Stimulated activated naive CD8-positive, alpha-beta T cell treated with anti-CD3 and anti-CD28 coated beads, Interleukin-15, Interleukin-2, amounts not matched to agents 100 ng/mL and 50 ng/mL, for 24 hours (primary cell): ENCODE data around the gene CDK3.

Experiments
- H3K27ac Mint-ChIP-seq: one replicate; pipeline ENCODE4 v1.8.0; 2021; ENCODE audit warnings: mild to moderate bottlenecking, mixed read lengths
- H3K27me3 Mint-ChIP-seq: one replicate; pipeline ENCODE4 v1.8.0; 2021; ENCODE audit warnings: mixed read lengths
- H3K36me3 Mint-ChIP-seq: one replicate; pipeline ENCODE4 v1.8.0; 2021; ENCODE audit warnings: low read depth, mixed read lengths
- H3K4me1 Mint-ChIP-seq: one replicate; pipeline ENCODE4 v1.8.0; 2021; ENCODE audit warnings: low read depth, mixed read lengths
- H3K4me3 Mint-ChIP-seq: one replicate; pipeline ENCODE4 v1.8.0; 2021; ENCODE audit warnings: mild to moderate bottlenecking, mixed read lengths
- H3K9me3 Mint-ChIP-seq: one replicate; pipeline ENCODE4 v1.8.0; 2021; ENCODE audit warnings: mixed read lengths

Gene CDK3

DNA sequence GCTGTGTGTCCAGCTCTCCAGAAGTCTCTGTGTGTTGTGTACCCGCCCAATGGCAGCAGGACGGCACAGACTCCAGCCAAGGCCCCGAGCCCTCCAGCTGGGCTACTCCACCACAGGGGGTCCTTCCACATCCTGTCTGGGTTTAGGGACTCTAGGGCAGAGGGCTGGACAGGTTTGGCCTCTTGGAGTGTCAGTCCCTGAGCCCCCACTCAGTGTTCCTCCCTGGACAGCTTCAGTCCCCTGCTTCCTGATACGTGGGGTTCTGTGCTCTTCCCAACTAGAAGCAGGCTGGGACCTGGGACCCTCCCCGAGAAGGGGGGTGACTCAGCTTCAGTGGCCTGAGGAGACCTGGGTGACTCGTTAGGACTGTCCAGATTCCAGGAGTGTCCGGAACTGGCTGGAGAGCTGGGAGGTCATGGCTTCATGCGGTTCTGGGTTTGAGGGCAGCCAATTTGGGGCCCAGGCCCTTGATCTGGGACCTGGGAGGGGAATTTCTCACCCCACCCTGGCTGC lies 4.2 kb downstream of the CDK3 start:
- Mint-ChIP-seq H3K27me3 (no peaks in the 10 kb centered on the region), H3K9me3 (no peaks in the 10 kb centered on the region), H3K27ac (no peak overlapping the region), H3K36me3 (no peaks in the 10 kb centered on the region), H3K4me3 (no peak overlapping the region), H3K4me1 (no peaks in the 10 kb centered on the region)

DNA sequence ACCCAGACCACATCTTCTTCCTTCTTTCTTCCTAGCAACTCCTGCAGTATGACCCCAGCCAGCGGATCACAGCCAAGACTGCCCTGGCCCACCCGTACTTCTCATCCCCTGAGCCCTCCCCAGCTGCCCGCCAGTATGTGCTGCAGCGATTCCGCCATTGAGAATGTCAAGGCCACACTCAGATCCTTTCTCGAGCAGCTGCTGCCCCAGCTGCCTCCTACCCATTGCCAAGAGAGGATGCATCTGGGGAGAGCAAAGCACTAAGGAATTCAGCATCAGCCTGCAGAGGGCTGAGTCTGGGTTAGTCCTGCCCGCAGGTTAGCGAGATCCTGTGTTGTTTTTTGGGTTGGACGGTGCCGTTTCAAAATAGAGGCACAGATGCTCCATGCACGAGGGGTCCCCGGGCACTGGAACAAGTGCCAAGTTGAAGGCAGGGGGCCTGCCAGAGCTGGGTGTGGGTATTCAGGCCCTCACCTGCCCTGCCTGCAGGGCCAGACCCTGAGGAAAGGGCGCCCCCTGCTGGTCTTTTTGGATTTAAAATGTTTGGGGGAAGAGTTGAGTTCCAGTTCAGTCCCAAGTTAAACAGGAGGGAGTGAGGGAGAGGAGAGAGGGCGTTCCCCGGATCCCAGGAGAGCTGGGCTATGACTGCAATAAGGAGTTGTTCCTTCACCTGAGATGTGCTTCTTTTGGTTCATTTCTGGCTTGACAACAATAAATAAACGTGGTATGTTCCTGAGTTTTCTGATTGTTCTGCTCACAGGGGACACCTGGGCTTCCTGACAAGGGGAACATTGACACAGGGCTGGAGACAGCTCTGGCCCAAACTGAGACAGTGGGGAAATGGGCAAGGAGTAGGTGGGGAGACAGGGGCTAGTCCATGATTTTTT lies 4.9 kb downstream of the CDK3 start:
- Mint-ChIP-seq H3K9me3 (no peaks in the 10 kb centered on the region), H3K4me1 (no peaks in the 10 kb centered on the region), H3K27ac (no peak overlapping the region), H3K36me3 (no peaks in the 10 kb centered on the region), H3K27me3 (no peaks in the 10 kb centered on the region), H3K4me3 (no peak overlapping the region)

DNA sequence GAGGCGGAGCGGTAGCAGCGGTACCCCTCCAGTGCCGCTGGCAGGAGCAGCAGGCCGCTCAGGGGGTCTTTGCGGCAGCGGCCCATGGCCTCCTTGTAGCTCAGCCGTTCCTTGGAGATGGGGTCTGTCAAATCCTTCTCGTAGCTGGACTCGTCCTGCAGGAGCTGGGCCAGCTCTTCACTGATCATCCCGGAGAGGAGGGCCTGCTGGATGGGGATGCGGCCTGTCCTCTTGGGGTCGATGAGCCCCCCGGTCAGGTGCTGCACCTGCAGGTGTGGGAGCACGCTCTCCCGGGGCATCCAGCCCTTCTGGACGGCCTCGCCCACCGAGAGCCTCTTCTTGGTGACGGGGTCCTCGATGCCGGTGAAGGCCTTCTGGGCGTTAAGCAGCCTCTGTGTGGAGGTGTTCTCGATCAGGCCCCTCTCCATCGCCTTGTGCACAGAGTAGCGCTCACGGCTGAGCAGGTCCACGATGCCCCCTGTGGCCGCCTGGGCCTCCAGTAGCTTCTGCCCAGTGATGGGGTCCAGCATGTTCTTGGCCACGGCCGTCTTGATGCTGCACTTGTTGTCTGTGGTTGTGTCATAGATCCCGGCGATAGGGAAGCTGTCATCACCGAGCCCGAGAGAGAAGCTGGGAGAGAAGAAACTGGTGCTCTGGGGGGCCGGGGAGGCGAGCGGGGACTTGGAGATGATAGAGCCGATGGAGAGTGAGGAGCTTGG lies 6.6 kb downstream of the CDK3 start:
- H3K27ac Mint-ChIP-seq, result no peak overlapping the region
- no peaks in the 10 kb centered on the region for H3K4me1 Mint-ChIP-seq
- H3K4me3 Mint-ChIP-seq, result no peak overlapping the region
- no peaks in the 10 kb centered on the region for H3K27me3 Mint-ChIP-seq
- no peaks in the 10 kb centered on the region for H3K36me3 Mint-ChIP-seq
- H3K9me3 Mint-ChIP-seq, result no peaks in the 10 kb centered on the region

DNA sequence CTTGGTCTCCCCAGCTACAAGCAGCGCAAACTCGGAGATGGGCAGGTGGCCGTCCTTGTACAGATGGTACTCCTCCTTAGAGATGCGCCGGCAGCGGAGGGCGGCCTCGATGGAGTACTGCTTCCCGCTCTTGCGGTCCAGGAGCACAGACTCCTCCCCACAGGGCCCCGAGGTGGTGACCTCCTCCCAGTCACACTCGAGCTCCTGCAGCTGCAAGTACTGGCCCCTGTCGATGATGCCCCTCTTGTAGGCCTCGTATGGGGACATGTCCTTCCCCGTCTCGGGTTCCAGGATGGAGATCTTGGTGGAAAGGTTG lies 7.2 kb downstream of the CDK3 start:
- Mint-ChIP-seq H3K4me1 (no peaks in the 10 kb centered on the region), H3K27me3 (no peaks in the 10 kb centered on the region), H3K36me3 (no peaks in the 10 kb centered on the region), H3K27ac (no peak overlapping the region), H3K9me3 (no peaks in the 10 kb centered on the region), H3K4me3 (no peak overlapping the region)

DNA sequence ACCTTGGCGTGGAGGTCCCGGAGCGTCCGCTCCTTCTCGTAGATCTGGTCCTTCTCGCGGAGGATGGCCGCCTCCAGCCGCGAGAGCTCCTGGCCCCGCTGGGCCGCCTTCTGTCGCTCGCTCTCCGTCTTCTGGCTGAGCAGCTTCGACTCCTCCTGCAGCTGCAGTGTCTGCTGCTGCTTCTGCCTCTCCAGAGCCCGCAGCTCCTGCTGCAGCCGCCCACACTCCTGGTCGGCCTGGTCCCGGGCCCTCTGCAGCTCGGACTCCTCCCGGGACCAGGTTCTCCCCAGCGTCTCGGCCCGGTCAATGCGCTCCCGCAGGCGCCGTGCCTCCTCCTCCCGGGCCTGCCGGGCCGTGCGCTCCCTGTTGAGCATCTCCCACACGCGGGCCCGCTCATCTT lies 7.6 kb downstream of the CDK3 start:
- Mint-ChIP-seq H3K9me3 (no peaks in the 10 kb centered on the region), H3K4me3 (no peak overlapping the region), H3K4me1 (no peaks in the 10 kb centered on the region), H3K36me3 (no peaks in the 10 kb centered on the region), H3K27ac (no peak overlapping the region), H3K27me3 (no peaks in the 10 kb centered on the region)

DNA sequence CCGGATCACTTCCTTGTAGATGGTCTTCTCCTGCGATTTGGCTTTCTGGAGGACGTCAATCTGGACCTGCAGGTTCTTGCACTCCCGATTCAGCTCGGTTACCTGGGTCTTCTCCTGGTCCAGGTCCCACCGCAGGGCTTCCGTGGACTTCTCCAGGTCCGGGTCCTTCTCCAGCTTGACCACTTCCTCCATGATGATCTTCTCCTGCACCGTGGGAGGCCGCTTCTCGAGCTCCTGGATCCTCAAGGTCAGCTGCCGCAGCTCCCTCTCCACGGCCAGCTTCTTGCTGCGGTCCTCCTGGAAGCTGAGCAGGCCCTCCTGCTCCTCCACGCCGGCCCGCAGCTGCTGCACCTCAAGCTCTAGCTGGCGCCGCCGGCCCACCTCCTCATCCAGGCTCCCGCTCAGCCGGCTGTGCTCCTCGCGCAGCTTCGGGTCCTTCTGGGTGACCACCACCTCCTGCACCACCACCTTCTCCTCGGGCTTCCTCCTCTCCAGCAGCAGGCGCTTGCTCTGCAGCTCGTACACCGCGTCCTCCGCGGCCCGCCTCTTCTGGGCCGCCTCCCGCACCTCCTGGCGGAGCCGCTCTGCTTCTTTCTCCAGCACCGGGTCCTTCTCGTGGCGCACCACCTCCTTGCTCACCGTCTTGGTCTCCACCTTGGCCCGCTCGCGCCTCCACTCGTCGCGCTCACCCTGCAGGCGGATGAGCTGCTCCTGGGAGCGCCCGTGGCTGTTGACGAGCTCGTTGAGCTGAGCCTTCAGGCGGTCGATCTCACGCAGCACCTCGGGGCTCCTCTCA lies 8.2 kb downstream of the CDK3 start:
- Mint-ChIP-seq H3K4me1 (peaks cover under 1% of the 10 kb centered on the region), H3K36me3 (no peaks in the 10 kb centered on the region), H3K4me3 (no peak overlapping the region), H3K9me3 (no peaks in the 10 kb centered on the region), H3K27ac (no peak overlapping the region), H3K27me3 (no peaks in the 10 kb centered on the region)

DNA sequence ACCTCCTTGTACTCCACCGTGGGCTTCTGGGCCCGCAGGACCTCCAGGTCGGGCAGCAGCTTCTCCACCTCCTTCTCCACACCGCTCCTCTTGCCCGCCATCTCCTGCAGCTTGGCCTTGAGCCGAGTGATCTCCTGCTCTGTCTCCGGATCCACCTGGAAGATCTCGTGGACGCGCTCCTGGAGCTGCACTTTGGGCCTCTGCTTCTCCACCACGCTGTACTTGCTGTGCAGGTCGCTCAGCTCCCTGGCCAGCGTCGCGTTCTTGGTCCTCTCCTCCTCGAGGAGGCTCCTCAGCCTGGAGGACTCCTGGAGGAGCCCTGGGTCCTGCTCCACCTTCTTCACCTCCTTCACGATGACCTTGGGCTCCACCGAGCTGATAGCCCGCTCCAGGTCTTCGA lies 8.8 kb downstream of the CDK3 start:
- H3K27ac Mint-ChIP-seq, result no peak overlapping the region
- H3K4me3 Mint-ChIP-seq, result no peak overlapping the region
- H3K27me3 Mint-ChIP-seq, result no peaks in the 10 kb centered on the region
- H3K36me3 Mint-ChIP-seq, result no peaks in the 10 kb centered on the region
- peaks cover 6% of the 10 kb centered on the region for H3K4me1 Mint-ChIP-seq
- H3K9me3 Mint-ChIP-seq, result no peaks in the 10 kb centered on the region

DNA sequence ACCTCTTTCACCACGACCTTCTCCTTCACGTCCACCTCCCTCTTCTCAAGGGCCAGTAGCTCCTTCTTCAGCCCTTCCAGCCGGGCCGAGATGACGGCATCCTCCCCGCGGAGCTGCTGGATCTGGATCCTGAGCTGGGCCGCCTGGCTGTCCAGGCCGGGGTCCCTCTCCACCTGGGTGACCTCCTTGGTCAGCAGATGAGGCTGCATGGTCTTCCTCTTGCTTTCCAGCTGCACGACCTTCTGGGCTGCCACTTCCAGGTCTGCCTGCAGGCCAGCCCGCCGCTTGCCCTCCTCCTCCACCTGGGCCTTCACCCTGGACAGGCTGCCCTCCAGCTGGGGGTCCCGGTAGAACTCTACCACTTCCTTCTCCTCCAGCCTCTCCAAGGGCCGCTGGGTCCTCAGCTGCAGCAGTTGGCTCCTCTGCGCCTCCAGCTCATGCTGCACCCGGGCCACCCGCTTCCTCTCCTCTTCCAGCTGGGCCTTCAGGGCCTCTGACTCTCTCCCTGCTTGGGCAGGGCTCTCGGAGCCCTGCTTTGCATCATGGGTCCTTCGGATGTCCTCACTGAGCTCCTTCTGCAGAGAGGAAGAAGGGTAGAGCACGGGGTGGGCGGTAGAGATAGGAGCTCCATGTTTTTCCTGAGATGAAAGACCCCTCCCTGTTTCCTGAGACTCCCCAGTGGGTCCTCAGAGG lies 9.5 kb downstream of the CDK3 start:
- H3K27me3 Mint-ChIP-seq, result no peaks in the 10 kb centered on the region
- H3K36me3 Mint-ChIP-seq, result no peaks in the 10 kb centered on the region
- H3K27ac Mint-ChIP-seq, result no peak overlapping the region
- H3K9me3 Mint-ChIP-seq, result no peaks in the 10 kb centered on the region
- H3K4me1 Mint-ChIP-seq, result peaks cover 6% of the 10 kb centered on the region
- H3K4me3 Mint-ChIP-seq, result no peak overlapping the region

DNA sequence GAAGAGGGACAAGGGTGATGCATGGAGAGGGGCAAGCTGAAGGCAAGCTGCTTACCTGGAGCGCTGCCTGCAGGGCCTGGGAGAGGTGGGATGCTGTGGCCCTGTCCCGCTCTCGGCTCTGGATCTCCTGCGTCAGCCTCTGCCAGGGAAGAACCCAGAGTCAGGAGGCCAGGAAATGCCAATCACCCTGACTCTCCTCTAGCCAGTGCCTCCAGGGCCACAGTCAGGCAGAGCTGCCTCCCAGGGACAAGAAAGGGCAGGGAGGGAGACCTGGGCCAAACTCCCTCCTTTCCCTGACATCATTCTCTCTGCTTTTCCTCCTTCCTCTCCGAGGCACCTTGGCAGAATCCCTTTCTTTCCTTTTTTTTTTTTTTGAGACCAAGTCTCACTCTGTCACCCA lies 11.3 kb downstream of the CDK3 start:
- Mint-ChIP-seq H3K36me3 (no peaks in the 10 kb centered on the region), H3K4me3 (no peak overlapping the region), H3K9me3 (no peaks in the 10 kb centered on the region), H3K4me1 (peaks cover 6% of the 10 kb centered on the region), H3K27me3 (no peaks in the 10 kb centered on the region), H3K27ac (no peak overlapping the region)

DNA sequence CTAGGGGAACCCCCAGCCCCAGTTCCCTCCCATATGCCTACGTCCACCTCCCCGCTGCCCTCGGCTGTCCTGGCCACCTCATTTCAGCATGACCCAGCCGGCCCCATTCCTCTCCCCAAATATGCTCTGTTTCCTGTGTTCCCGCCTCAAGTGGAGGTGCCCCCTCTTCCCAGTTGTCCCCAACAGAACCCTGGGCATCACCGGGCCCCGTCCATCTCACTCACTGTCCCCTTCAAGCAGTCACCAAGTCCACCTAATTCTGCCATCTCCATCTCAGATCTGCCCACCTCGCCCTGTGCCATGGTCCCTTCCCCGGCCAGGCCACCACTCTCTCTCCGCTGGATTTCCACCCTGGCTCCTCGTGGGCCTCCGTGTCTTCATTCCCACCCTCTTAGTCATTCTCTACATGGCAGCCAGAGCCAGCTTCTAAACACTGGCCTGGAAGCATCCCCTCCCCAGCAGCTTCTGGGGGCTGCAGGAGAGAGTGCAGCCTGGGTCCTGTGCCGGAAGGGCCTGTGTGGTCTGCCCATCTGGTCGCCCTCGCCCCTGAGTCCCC lies 12.8 kb downstream of the CDK3 start:
- no peak overlapping the region for H3K4me3 Mint-ChIP-seq
- no peaks in the 10 kb centered on the region for H3K9me3 Mint-ChIP-seq
- no peaks in the 10 kb centered on the region for H3K36me3 Mint-ChIP-seq
- no peaks in the 10 kb centered on the region for H3K27me3 Mint-ChIP-seq
- peaks cover 6% of the 10 kb centered on the region for H3K4me1 Mint-ChIP-seq
- no peak overlapping the region for H3K27ac Mint-ChIP-seq

DNA sequence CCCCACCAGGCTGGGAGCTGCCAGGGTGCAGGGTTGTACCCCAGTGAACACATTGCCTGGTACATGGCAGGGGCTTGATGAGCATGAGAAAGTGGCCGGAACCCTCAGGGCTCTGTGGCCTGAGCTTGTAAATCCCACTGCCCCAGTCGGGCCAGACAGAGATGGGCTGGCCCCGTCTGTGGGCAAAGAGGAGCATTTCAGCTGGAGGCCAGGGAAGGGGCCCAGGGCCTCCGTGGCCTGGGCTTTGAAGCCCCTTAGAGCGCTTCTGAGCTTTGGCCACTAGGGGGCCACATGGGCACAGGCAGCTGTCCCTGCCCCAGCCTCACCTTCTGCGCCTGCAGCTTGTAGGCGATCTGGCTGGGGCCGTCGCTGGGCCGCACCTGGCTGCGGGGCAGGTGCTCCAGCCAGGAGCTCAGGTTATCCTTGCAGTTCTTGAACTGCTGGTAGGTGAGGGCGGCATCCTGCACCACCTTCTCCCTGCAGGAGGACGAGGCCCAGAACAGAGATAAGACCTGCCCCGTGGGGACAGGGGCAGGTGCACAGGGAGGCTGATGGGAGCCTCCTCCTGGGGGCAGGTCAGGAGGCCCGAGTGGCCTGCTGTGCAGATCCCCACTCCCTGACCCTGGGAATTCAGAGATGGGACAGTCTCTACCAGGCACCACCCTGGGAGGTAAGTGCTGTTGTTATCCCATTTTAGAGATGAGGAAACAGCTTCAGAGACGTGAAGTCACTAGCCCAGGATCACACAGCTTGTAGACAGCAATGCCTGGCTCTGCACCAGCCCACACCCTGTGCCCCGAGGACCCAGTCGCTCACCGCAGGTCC lies 13.7 kb downstream of the CDK3 start:
- no peak overlapping the region for H3K4me3 Mint-ChIP-seq
- H3K27me3 Mint-ChIP-seq, result no peaks in the 10 kb centered on the region
- no peaks in the 10 kb centered on the region for H3K9me3 Mint-ChIP-seq
- no peak overlapping the region for H3K27ac Mint-ChIP-seq
- peaks cover 6% of the 10 kb centered on the region for H3K4me1 Mint-ChIP-seq
- no peaks in the 10 kb centered on the region for H3K36me3 Mint-ChIP-seq

DNA sequence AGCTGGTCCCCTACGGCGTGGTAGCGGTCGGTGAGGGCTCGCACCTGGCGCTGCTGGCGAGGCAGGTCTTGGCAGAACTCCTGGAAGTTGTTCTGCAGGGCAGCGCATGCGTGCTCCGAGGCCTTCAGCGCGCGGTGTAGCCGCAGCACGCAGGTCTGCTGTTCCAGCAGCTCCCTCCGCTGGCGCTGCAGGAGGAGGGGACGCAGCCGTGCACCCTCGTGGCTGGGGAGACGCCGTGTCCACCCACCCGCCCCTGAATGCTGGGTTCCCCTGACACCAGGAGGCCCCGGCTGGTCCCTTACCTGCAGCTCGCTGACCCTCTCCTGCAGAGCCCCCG lies 14.2 kb downstream of the CDK3 start:
- Mint-ChIP-seq H3K4me1 (peaks cover 6% of the 10 kb centered on the region), H3K36me3 (no peaks in the 10 kb centered on the region), H3K27ac (no peak overlapping the region), H3K9me3 (no peaks in the 10 kb centered on the region), H3K4me3 (no peak overlapping the region), H3K27me3 (no peaks in the 10 kb centered on the region)

DNA sequence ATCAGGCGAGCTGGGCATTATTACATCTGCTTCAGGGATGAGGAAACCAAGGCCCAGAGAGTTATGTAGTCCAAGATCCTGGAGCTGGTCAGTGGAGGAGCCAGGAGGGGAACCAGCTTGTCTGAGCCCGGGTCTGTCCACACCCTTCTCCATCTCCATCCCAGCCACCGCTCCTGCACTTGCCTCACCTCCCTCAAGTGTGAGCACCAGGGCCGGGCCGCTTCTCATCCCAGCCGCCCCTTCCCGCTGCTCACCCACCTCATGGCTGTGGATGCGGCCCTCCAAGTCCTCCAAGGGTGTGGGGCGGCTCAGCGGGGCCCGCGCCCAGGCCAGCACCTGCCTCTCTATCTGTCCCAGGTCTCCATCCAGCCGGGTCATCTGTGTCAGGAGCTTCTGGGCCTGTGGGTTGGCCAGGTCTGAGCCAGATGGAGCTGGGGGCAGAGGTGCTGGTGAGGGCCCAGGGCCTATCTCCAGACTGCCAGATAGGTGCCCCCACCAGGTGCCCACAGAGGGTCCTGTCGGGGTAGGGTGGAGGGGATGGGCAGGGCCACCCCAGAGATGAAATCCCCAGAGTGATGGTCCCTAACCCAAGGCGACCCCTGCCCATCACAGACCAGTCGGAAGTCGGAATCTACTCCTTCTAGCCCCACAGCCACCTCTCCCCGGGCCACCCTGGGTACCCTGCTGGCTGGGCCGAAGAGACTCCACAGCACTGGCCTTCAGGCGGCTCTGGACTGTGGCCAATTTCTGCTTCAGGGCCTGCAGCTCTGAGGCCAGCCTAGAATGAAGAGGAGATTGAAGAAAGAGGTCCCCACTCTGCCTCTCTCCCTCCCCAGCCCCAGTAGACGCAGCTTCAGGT lies 17.1 kb downstream of the CDK3 start:
- Mint-ChIP-seq H3K9me3 (no peaks in the 10 kb centered on the region), H3K4me1 (peaks cover 6% of the 10 kb centered on the region), H3K27me3 (no peaks in the 10 kb centered on the region), H3K36me3 (no peaks in the 10 kb centered on the region), H3K27ac (no peak overlapping the region), H3K4me3 (no peak overlapping the region)
